ENCODE data around the gene TYRO3.

Gene TYRO3

GRCh38 chr15:41559239-41559782 lies 299 bp downstream of the TYRO3 start:
- TF ChIP-seq CTCF (IDR thresholded peaks at IDR 0.05; ENCODE audit: extremely low read depth, insufficient read depth, missing control alignments) = no peak
- peak; percentile 47 for DNase-seq (ENCODE audit: low spot score)
- in situ Hi-C loops (cut with MboI; ENCODE audit: low pct_unique_long_range_greater_than_20kb, low sequenced_read_pairs, unreplicated experiment) = no loop called here

GRCh38 chr15:41560572-41560874 lies 1.5 kb downstream of the TYRO3 start:
- peak; percentile 37 for DNase-seq (ENCODE audit: low spot score)
- in situ Hi-C loops (cut with MboI; ENCODE audit: low pct_unique_long_range_greater_than_20kb, low sequenced_read_pairs, unreplicated experiment) = no loop called here
- no peak for TF ChIP-seq CTCF (IDR thresholded peaks at IDR 0.05; ENCODE audit: extremely low read depth, insufficient read depth, missing control alignments)

GRCh38 chr15:41561104-41561776 lies 2.2 kb downstream of the TYRO3 start:
- in situ Hi-C loops (cut with MboI; ENCODE audit: low pct_unique_long_range_greater_than_20kb, low sequenced_read_pairs, unreplicated experiment) = no loop called here
- DNase-seq (ENCODE audit: low spot score) = no peak
- TF ChIP-seq CTCF (IDR thresholded peaks at IDR 0.05; ENCODE audit: extremely low read depth, insufficient read depth, missing control alignments) = no peak

- TF ChIP-seq CTCF (IDR thresholded peaks at IDR 0.05; ENCODE audit: extremely low read depth, insufficient read depth, missing control alignments) = no peak
- in situ Hi-C loops (cut with MboI; ENCODE audit: low pct_unique_long_range_greater_than_20kb, low sequenced_read_pairs, unreplicated experiment) = no loop called here
- DNase-seq (ENCODE audit: low spot score) = no peak
Observed at GRCh38 chr15:41561777-41562145, 2.7 kb downstream of the TYRO3 start.

GRCh38 chr15:41562244-41562643 lies 3.2 kb downstream of the TYRO3 start:
- TF ChIP-seq CTCF (IDR thresholded peaks at IDR 0.05; ENCODE audit: extremely low read depth, insufficient read depth, missing control alignments) = no peak
- in situ Hi-C loops (cut with MboI; ENCODE audit: low pct_unique_long_range_greater_than_20kb, low sequenced_read_pairs, unreplicated experiment) = no loop called here
- no peak for DNase-seq (ENCODE audit: low spot score)

GRCh38 chr15:41562784-41563198 lies 3.8 kb downstream of the TYRO3 start:
- TF ChIP-seq CTCF (IDR thresholded peaks at IDR 0.05; ENCODE audit: extremely low read depth, insufficient read depth, missing control alignments) = no peak
- DNase-seq (ENCODE audit: low spot score) = no peak
- in situ Hi-C loops (cut with MboI; ENCODE audit: low pct_unique_long_range_greater_than_20kb, low sequenced_read_pairs, unreplicated experiment) = no loop called here

Data from GM13977 (cell line).